ENCODE data around the gene ZBTB46. TPM values are rescaled to one million over a fixed set of nuclear protein-coding genes. Genes with fewer than 3 reads are reported as not detected.

The ZBTB46 gene
- total and polyA plus RNA-seq, 10 of the 15 experiments (the other 5 are each of a cell fraction or from before 2014, with no cell fraction given), result 0.15 to 0.92 (median 0.34) TPM

GRCh38 chr20:63745424-63745805 is 85.6 kb downstream of the ZBTB46 start (continued):
- TF ChIP-seq, protein P1, sequence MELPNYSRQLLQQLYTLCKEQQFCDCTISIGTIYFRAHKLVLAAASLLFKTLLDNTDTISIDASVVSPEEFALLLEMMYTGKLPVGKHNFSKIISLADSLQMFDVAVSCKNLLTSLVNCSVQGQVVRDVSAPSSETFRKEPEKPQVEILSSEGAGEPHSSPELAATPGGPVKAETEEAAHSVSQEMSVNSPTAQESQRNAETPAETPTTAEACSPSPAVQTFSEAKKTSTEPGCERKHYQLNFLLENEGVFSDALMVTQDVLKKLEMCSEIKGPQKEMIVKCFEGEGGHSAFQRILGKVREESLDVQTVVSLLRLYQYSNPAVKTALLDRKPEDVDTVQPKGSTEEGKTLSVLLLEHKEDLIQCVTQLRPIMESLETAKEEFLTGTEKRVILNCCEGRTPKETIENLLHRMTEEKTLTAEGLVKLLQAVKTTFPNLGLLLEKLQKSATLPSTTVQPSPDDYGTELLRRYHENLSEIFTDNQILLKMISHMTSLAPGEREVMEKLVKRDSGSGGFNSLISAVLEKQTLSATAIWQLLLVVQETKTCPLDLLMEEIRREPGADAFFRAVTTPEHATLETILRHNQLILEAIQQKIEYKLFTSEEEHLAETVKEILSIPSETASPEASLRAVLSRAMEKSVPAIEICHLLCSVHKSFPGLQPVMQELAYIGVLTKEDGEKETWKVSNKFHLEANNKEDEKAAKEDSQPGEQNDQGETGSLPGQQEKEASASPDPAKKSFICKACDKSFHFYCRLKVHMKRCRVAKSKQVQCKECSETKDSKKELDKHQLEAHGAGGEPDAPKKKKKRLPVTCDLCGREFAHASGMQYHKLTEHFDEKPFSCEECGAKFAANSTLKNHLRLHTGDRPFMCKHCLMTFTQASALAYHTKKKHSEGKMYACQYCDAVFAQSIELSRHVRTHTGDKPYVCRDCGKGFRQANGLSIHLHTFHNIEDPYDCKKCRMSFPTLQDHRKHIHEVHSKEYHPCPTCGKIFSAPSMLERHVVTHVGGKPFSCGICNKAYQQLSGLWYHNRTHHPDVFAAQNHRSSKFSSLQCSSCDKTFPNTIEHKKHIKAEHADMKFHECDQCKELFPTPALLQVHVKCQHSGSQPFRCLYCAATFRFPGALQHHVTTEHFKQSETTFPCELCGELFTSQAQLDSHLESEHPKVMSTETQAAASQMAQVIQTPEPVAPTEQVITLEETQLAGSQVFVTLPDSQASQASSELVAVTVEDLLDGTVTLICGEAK (IDR thresholded peaks at IDR 0.05; ENCODE audit: borderline replicate concordance), result no peak
- TF ChIP-seq CHD1 (IDR thresholded peaks at IDR 0.05; ENCODE audit: low read depth, low read length), result no peak

GRCh38 chr20:63744574-63745423 is 86.3 kb downstream of the ZBTB46 start:
- ChIA-PET RAD21 (ENCODE audit: unreplicated experiment) (no interaction called here), SMC1A (ENCODE audit: uncharacterized antibody, unreplicated experiment) (interaction anchor here (0.6 kb wide), 1 partner anchor 21 kb away, joined by 3 read pairs; no protein-coding TSS in a partner anchor), CTCF (interaction anchor here (0.8 kb wide), 1 partner anchor 103 kb away, joined by 3 read pairs; no protein-coding TSS in a partner anchor), POLR2A (no interaction called here)
- peaks cover 0 to 4% of the 10 kb centered on the region in 2 experiments; a peak in 2 of 4 replicates for H3K36me3 ChIP-seq (ENCODE audit: control insufficient read depth in 2 of 2, insufficient read depth in 2 of 2, low read length in 1 of 2)
- FAIRE-seq, result no peak
- in situ Hi-C loops (cut with MboI) (no loop called here), intact Hi-C loops (cut with micrococcal nuclease; ENCODE audit: unreplicated experiment) (no loop called here)
- no peaks in the 10 kb centered on the region for H3K9me3 ChIP-seq (replicated peaks; ENCODE audit: control insufficient read depth, insufficient read depth, low read length)
- no peak overlapping the region for H3K27ac ChIP-seq (ENCODE audit: control insufficient read depth, insufficient read depth)
- peaks cover 5% of the 10 kb centered on the region for H3K79me2 ChIP-seq (ENCODE audit: control insufficient read depth, insufficient read depth, low read length)
- H3K4me2 ChIP-seq (ENCODE audit: control insufficient read depth, insufficient read depth), result no peak overlapping the region
- peaks cover 8% of the 10 kb centered on the region; the same call in 1 of the 2 replicates for H3K4me1 ChIP-seq (ENCODE audit: control insufficient read depth, insufficient read depth, low read length)
- no TSS peak for BruUV-seq (replicated peaks)
- ATAC-seq, result no peak
- H3K4me3 ChIP-seq, result no peak overlapping the region
- 79% methylated on average over 25 of the region's 25 CpGs for WGBS (ENCODE audit: insufficient coverage, insufficient replicate concordance, low lambda C conversion rate, missing lambda C conversion rate)
- H3K27me3 ChIP-seq (replicated peaks in 1 of 2; ENCODE audit: control insufficient read depth in 2 of 2, insufficient read depth in 2 of 2, low read length in 1 of 2), result no peaks in the 10 kb centered on the region
- no peak for DNase-seq (ENCODE audit: low read depth, low spot score)
- H3K9ac ChIP-seq (ENCODE audit: control insufficient read depth, insufficient read depth, low read length), result no peak overlapping the region
- no peaks in the 10 kb centered on the region for H4K20me1 ChIP-seq (ENCODE audit: control insufficient read depth, insufficient read depth)
- H2AFZ ChIP-seq (ENCODE audit: control insufficient read depth, low read depth, low read length), result no peak overlapping the region
- TF ChIP-seq FOXM1 (IDR thresholded peaks at IDR 0.05; ENCODE audit: low read depth, low read length), result no peak
- TF ChIP-seq POLR2A (IDR thresholded peaks at IDR 0.05; ENCODE audit: low read depth, low read length), result peak; percentile 48; the same call in 1 of the 2 replicates

All from GM12878 (cell line).